ENCODE data around the gene ARHGAP45. TPM values are rescaled to one million over a fixed set of nuclear protein-coding genes. Genes with fewer than 3 reads are reported as not detected.

The ARHGAP45 gene
- total RNA-seq, 2 experiments from 2014 or later: 861 to 878 TPM

DNA sequence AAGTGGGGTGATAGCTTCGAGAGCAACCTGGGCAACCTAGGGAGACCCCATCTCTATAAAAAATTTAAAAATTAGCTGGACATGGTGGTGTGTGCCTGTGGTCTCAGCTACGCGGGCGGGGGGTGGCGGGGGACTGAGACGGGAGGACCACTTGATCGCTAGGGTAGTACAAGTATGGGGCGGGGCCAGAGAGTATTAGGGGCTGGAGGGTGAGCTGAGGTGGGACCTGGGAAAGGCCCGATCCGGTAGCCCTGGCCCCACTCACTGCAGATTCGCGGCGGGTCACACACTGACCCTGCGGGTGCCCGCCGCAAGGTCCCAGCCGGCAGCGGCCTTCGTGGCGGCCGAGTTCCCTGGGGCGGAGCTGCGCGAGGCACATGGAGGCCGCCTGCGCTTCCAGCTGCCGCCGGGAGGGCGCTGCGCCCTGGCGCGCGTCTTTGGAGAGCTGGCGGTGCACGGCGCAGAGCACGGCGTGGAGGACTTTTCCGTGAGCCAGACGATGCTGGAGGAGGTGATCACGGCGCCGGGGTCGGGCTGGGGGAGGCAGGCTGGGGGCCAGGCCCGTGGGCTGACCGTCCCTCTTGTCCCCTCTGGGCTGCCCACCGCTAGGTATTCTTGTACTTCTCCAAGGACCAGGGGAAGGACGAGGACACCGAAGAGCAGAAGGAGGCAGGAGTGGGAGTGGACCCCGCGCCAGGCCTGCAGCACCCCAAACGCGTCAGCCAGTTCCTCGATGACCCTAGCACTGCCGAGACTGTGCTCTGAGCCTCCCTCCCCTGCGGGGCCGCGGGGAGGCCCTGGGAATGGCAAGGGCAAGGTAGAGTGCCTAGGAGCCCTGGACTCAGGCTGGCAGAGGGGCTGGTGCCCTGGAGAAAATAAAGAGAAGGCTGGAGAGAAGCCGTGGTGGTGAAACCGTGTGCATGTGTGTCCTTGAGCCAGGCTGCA lies 2.0 kb upstream of the ARHGAP45 start:
- H3K4me3 ChIP-seq (ENCODE audit: low read length): no peak overlapping the region
- peak; percentile 37 for ATAC-seq (ENCODE audit: poor library complexity)
- Mint-ChIP-seq H3K4me3 (peak overlapping the region; percentile 90), H3K27ac (peak overlapping the region; percentile 96), H3K4me1 (ENCODE audit: low read depth) (peaks cover 54% of the 10 kb centered on the region), H3K36me3 (ENCODE audit: low read depth) (peaks cover 29% of the 10 kb centered on the region), H3K27me3 (no peaks in the 10 kb centered on the region), H3K9me3 (no peaks in the 10 kb centered on the region)
- H3K27me3 ChIP-seq (ENCODE audit: control insufficient read depth in 1 of 2, insufficient read depth in 2 of 2, low read length in 2 of 2): no peaks in the 10 kb centered on the region
- POLR2A ChIA-PET: interaction anchor here (0.6 to 21.0 kb wide), 13 partner anchors 17 to 878 kb away, joined by 3 to 1253 read pairs (median 4); partner anchors contain the start of genes ABCA7, CNN2, FAM174C and RNU6-2
- CTCF ChIA-PET: interaction anchor here (0.6 to 2.3 kb wide), 21 partner anchors 11 to 127 kb away, joined by 3 to 42 read pairs (median 4); partner anchors contain the start of genes ABCA7, RNU6-2 and TMEM259
- peaks cover 62% of the 10 kb centered on the region for H3K4me1 ChIP-seq (ENCODE audit: insufficient read depth, low read length)
- peaks cover 30% of the 10 kb centered on the region for H3K36me3 ChIP-seq (ENCODE audit: insufficient read depth, low read length)
- DNase-seq: peak in 12 of 14 experiments; percentile 53 to 90 (median 70)
- H3K9me3 ChIP-seq (ENCODE audit: control insufficient read depth in 1 of 2, insufficient read depth in 1 of 2, low read length in 2 of 2): no peaks in the 10 kb centered on the region
- intact Hi-C loops (cut with DNase I, micrococcal nuclease): loop anchor here (5.0 kb wide), 3 partner anchors 37 to 127 kb away; partner anchors contain the start of genes GPX4 (in 2 of the 2), RNU6-2 (in 1 of the 2) and TMEM259 (in 1 of the 2)
- TF ChIP-seq, protein P1, sequence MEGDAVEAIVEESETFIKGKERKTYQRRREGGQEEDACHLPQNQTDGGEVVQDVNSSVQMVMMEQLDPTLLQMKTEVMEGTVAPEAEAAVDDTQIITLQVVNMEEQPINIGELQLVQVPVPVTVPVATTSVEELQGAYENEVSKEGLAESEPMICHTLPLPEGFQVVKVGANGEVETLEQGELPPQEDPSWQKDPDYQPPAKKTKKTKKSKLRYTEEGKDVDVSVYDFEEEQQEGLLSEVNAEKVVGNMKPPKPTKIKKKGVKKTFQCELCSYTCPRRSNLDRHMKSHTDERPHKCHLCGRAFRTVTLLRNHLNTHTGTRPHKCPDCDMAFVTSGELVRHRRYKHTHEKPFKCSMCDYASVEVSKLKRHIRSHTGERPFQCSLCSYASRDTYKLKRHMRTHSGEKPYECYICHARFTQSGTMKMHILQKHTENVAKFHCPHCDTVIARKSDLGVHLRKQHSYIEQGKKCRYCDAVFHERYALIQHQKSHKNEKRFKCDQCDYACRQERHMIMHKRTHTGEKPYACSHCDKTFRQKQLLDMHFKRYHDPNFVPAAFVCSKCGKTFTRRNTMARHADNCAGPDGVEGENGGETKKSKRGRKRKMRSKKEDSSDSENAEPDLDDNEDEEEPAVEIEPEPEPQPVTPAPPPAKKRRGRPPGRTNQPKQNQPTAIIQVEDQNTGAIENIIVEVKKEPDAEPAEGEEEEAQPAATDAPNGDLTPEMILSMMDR (IDR thresholded peaks at IDR 0.05): peak; percentile 78
- H3K27ac ChIP-seq (ENCODE audit: low read depth in 1 of 2, low read length in 2 of 2): peak overlapping the region in 1 of 2 donors; percentile 98

DNA sequence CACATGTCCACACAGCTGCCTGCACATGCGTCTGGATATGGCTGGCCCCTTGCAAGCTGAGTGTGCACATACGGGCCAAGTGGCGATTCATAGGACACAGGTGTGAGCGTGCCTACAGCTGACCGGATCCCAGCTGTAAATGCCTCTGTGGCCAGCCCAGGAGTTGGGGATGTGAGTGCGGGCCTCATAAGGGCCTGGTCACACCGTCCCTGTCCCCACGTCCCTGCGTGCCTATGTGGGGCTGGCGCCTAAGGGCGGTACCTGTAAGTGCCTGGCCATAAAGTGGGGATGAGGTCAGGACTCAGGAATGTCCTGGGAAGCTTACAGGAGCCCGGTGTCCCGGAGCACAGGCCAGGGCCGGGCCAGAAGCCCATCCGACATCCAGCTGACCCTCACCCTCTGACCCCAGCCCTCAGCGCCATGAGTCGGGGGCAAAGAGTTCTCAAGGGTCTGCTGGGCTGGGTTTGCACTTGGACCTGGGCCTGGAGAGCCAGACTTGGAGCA lies 1.3 kb upstream of the ARHGAP45 start:
- DNase-seq: peak in 1 of 14 experiments; percentile 51
- H3K27me3 Mint-ChIP-seq: no peaks in the 10 kb centered on the region
- H3K4me3 ChIP-seq (ENCODE audit: low read length): no peak overlapping the region
- H3K36me3 ChIP-seq (ENCODE audit: insufficient read depth, low read length): peaks cover 36% of the 10 kb centered on the region
- ChIA-PET POLR2A (interaction anchor here (1.0 to 21.0 kb wide), 10 partner anchors 10 to 210 kb away, joined by 3 to 1253 read pairs (median 44); partner anchors contain the start of genes ABCA7, CIRBP, CNN2 and FAM174C), CTCF (interaction anchor here (0.9 to 2.3 kb wide), 9 partner anchors 13 to 127 kb away, joined by 3 to 42 read pairs (median 7); partner anchors contain the start of genes RNU6-2 and TMEM259)
- peaks cover 57% of the 10 kb centered on the region for H3K4me1 Mint-ChIP-seq (ENCODE audit: low read depth)
- H3K4me1 ChIP-seq (ENCODE audit: insufficient read depth, low read length): peaks cover 69% of the 10 kb centered on the region
- no peak for ATAC-seq (ENCODE audit: poor library complexity)
- TF ChIP-seq, protein P1 (IDR thresholded peaks at IDR 0.05): no peak
- peak overlapping the region; percentile 87 for H3K4me3 Mint-ChIP-seq
- peaks cover 32% of the 10 kb centered on the region for H3K36me3 Mint-ChIP-seq (ENCODE audit: low read depth)
- intact Hi-C loops (cut with DNase I, micrococcal nuclease): loop anchor here (5.0 kb wide), 3 partner anchors 37 to 127 kb away; partner anchors contain the start of genes GPX4 (in 2 of the 2), RNU6-2 (in 1 of the 2) and TMEM259 (in 1 of the 2)
- peak overlapping the region in 1 of 2 donors; percentile 98 for H3K27ac ChIP-seq (ENCODE audit: low read depth in 1 of 2, low read length in 2 of 2)
- no peaks in the 10 kb centered on the region for H3K9me3 ChIP-seq (ENCODE audit: control insufficient read depth in 1 of 2, insufficient read depth in 1 of 2, low read length in 2 of 2)
- no peaks in the 10 kb centered on the region for H3K9me3 Mint-ChIP-seq
- no peaks in the 10 kb centered on the region for H3K27me3 ChIP-seq (ENCODE audit: control insufficient read depth in 1 of 2, insufficient read depth in 2 of 2, low read length in 2 of 2)
- H3K27ac Mint-ChIP-seq: peak overlapping the region; percentile 96

DNA sequence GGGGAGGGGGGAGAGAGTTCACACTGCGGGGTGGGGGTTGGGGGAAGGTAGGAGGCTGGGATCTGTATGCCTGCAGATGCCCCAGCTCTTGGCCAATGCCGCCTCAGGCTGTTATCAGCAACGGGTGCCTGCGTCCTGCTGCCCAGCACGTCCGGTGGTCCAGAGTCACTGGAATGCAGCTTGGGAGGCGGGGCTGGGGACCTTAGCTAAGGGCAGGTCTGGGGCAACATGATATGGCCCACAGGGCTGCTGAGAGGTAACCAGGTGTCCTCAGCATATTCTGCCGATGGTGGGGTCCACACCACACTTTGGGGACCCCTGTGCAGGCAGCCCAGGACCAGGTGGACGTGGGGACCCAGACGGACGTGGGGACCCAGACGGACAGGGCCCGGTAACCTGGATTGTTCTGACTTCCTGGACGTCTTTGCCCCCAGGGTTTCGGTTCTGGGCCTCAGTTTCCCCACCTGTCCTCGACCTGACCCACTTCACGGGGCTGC lies 668 bp upstream of the ARHGAP45 start:
- Histone ChIP-seq H3K4me3 (ENCODE audit: low read length) (peak overlapping the region; percentile 98), H3K4me1 (ENCODE audit: insufficient read depth, low read length) (peaks cover 75% of the 10 kb centered on the region), H3K27me3 (ENCODE audit: control insufficient read depth in 1 of 2, insufficient read depth in 2 of 2, low read length in 2 of 2) (no peaks in the 10 kb centered on the region), H3K9me3 (ENCODE audit: control insufficient read depth in 1 of 2, insufficient read depth in 1 of 2, low read length in 2 of 2) (no peaks in the 10 kb centered on the region), H3K27ac (ENCODE audit: low read depth in 1 of 2, low read length in 2 of 2) (peak overlapping the region; percentile 29 to 98), H3K36me3 (ENCODE audit: insufficient read depth, low read length) (peaks cover 38% of the 10 kb centered on the region)
- H3K9me3 Mint-ChIP-seq: no peaks in the 10 kb centered on the region
- H3K27me3 Mint-ChIP-seq: no peaks in the 10 kb centered on the region
- TF ChIP-seq, protein P1 (IDR thresholded peaks at IDR 0.05): no peak
- H3K27ac Mint-ChIP-seq: peak overlapping the region; percentile 96
- peak overlapping the region; percentile 87 for H3K4me3 Mint-ChIP-seq
- ChIA-PET CTCF (interaction anchor here (0.9 to 2.3 kb wide), 8 partner anchors 9 to 178 kb away, joined by 3 to 42 read pairs (median 5); partner anchors contain the start of gene RNU6-2), POLR2A (interaction anchor here (1.2 to 21.0 kb wide), 20 partner anchors 11 to 269 kb away, joined by 4 to 1253 read pairs (median 14); partner anchors contain the start of genes ABCA7, CIRBP, CNN2 and FAM174C)
- peaks cover 32% of the 10 kb centered on the region for H3K36me3 Mint-ChIP-seq (ENCODE audit: low read depth)
- no peak for ATAC-seq (ENCODE audit: poor library complexity)
- H3K4me1 Mint-ChIP-seq (ENCODE audit: low read depth): peaks cover 57% of the 10 kb centered on the region
- DNase-seq: peak in 2 of 14 experiments; percentile 31 to 56
- intact Hi-C loops (cut with DNase I, micrococcal nuclease): loop anchor here (5.0 kb wide), 3 partner anchors 36 to 126 kb away; partner anchors contain the start of genes GPX4 (in 2 of the 2), RNU6-2 (in 1 of the 2) and TMEM259 (in 1 of the 2)

All from CD4-positive, alpha-beta T cell (primary cell).